Calu3 (cell line): ENCODE data around the gene KDM4B. TPM values are rescaled to one million over a fixed set of nuclear protein-coding genes. Genes with fewer than 3 reads are reported as not detected.

ENCODE experiments used
- BruUV-seq: library from RNA; stranded (reverse); fragments of 400-500 nt; replicated peaks from 2 replicates; lab custom pipeline; 2021; lab: Mats Ljungman, UMichigan
- CTCF ChIA-PET: fragments of 300-600 bp; sonication (Branson Sonifier 250); formaldehyde crosslinking; loops from one replicate; lab custom pipeline; 2022; ENCODE audit warnings: antibody characterized with exemption; lab: Charles Lee
- DNase-seq: peaks from one replicate; pipeline ENCODE4 v3.0.0; 2022
- H3K27ac Mint-ChIP-seq: one replicate; pipeline ENCODE4 v1.8.0; 2022; ENCODE audit warnings: mixed read lengths; ENCODE audit not compliant: unreplicated experiment
- H3K27me3 Mint-ChIP-seq: one replicate; pipeline ENCODE4 v1.8.0; 2022; ENCODE audit warnings: mixed read lengths; ENCODE audit not compliant: unreplicated experiment
- H3K36me3 Mint-ChIP-seq: one replicate; pipeline ENCODE4 v1.8.0; 2022; ENCODE audit warnings: mild to moderate bottlenecking, moderate library complexity, mixed read lengths; ENCODE audit not compliant: insufficient read depth, unreplicated experiment
- H3K4me1 Mint-ChIP-seq: one replicate; pipeline ENCODE4 v1.8.0; 2022; ENCODE audit warnings: mild to moderate bottlenecking, low read depth, mixed read lengths; ENCODE audit not compliant: unreplicated experiment
- H3K4me3 Mint-ChIP-seq: one replicate; pipeline ENCODE4 v1.8.0; 2022; ENCODE audit warnings: mild to moderate bottlenecking, low read depth, moderate library complexity, mixed read lengths; ENCODE audit not compliant: unreplicated experiment
- H3K9me3 Mint-ChIP-seq: one replicate; pipeline ENCODE4 v1.8.0; 2022; ENCODE audit warnings: low read depth, mixed read lengths; ENCODE audit not compliant: unreplicated experiment
- CTCF ChIP-seq: fragments of 200-600 bp; IDR thresholded peaks from one replicate; pipeline ENCODE4 v1.8.0; 2022; ENCODE audit warnings: antibody characterized with exemption; ENCODE audit not compliant: unreplicated experiment
- intact Hi-C: fragments of 100-400 bp; cut with micrococcal nuclease; formaldehyde crosslinking; loops from one replicate; pipeline ENCODE4 v1.10.0; 2022; ENCODE audit not compliant: unreplicated experiment
- total RNA-seq: library from RNA; stranded (reverse); gene quantifications from 2 replicates; pipeline ENCODE4 v1.2.3, GENCODE V29; 2022

Gene KDM4B
- total RNA-seq, 1 experiment from 2014 or later, result 13.9 TPM

DNA sequence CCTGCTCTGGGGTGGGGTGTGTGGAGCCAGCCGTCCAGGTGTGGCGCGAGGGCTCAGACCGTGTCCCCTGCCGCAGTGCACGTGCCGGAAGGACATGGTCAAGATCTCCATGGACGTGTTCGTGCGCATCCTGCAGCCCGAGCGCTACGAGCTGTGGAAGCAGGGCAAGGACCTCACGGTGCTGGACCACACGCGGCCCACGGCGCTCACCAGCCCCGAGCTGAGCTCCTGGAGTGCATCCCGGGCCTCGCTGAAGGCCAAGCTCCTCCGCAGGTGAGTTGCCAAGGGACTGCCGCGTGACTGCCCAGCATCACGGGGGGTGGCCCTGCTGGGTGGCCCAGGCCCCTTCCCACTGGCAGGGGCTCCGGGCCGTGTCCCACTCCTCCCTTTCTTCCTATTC is 141.6 kb downstream of the KDM4B start:
- intact Hi-C loops, result no loop called here
- no peak overlapping the region for H3K4me3 Mint-ChIP-seq
- CTCF ChIA-PET, result no interaction called here
- peaks cover 1% of the 10 kb centered on the region for H3K9me3 Mint-ChIP-seq
- no TSS peak for BruUV-seq
- DNase-seq, result no peak
- H3K27ac Mint-ChIP-seq, result no peak overlapping the region
- TF ChIP-seq CTCF, result no peak
- H3K36me3 Mint-ChIP-seq, result no peaks in the 10 kb centered on the region
- no peaks in the 10 kb centered on the region for H3K27me3 Mint-ChIP-seq
- H3K4me1 Mint-ChIP-seq, result no peaks in the 10 kb centered on the region

GRCh38 chr19:5111051-5111450 is 142.1 kb downstream of the KDM4B start:
- intact Hi-C loops, result no loop called here

DNA sequence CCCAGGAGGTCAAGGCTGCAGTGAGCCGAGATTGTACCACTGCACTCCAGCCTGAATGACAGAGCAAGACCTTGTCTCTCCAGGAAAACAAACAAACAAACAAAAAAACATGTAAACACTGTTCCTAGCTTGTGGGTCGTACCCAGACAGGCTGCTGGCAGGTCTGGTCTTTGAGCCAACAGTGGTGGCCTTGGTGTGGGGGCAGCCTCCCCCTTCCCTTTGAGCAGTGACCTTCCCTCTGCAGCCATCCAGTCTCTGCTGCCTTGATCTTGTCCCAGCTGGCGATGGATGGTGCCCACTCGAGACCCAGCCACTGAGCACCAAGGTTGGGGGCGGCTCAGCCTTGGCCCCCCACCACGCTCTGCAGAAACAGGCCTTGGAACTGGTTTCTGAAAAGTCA is 143.3 kb downstream of the KDM4B start:
- intact Hi-C loops, result no loop called here
- H3K9me3 Mint-ChIP-seq, result peaks cover 3% of the 10 kb centered on the region
- no TSS peak for BruUV-seq
- TF ChIP-seq CTCF, result no peak
- H3K4me1 Mint-ChIP-seq, result no peaks in the 10 kb centered on the region
- H3K27me3 Mint-ChIP-seq, result no peaks in the 10 kb centered on the region
- no peak overlapping the region for H3K27ac Mint-ChIP-seq
- no peak overlapping the region for H3K4me3 Mint-ChIP-seq
- CTCF ChIA-PET, result no interaction called here
- H3K36me3 Mint-ChIP-seq, result no peaks in the 10 kb centered on the region
- DNase-seq, result no peak

More at GRCh38 chr19:5111051-5111450, 142.1 kb downstream of the KDM4B start:
- Mint-ChIP-seq H3K4me3 (no peak overlapping the region), H3K27ac (no peak overlapping the region), H3K9me3 (peaks cover 3% of the 10 kb centered on the region), H3K27me3 (no peaks in the 10 kb centered on the region), H3K36me3 (no peaks in the 10 kb centered on the region), H3K4me1 (no peaks in the 10 kb centered on the region)
- no TSS peak for BruUV-seq
- no peak for DNase-seq
- no peak for TF ChIP-seq CTCF
- CTCF ChIA-PET, result no interaction called here

DNA sequence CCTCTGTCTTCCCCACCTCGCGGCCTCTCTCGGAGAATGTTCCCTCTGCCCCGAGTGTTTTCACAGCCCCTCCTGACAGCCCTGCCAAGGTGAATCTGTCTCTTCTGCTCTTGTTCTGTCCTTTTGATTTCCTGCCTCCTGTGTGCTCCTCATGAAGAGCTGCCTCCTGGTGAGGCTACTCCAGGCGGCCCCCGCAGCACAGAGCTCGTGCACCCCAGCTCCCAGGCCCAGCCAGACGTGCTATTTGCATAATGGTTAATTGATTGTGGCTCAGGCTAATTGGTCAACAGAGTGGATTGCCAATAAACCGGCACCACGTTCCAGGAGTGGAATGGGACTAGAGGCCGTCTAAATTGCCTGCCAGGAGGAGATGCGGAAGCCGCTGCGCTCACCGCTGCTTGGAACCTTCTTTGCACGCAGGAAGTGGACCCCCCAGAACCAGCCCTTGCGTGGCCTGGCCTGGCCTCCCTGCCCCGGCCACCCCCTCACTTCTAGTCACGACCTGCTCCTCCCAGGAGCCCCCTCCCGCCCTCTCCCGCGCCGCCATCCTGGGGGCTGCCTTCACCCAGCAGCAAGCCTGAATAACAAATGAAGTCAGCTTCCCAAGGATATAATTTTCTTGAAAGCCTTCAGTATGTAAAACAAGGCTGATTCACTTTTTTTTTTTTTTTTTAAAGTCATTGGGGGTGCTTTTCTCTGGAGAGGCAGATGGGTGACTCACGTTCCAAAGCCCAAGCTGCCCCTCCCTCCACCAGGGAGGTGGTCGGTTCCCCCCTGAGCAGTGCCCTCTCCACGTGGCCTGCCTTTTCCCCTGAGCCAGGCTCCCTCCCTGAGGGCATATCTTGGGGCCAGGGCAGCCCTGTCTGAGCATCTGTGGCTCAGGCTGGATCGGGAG is 144.0 kb downstream of the KDM4B start:
- Mint-ChIP-seq H3K27ac (no peak overlapping the region), H3K4me1 (no peaks in the 10 kb centered on the region), H3K36me3 (no peaks in the 10 kb centered on the region), H3K27me3 (no peaks in the 10 kb centered on the region), H3K9me3 (peaks cover 3% of the 10 kb centered on the region), H3K4me3 (no peak overlapping the region)
- no TSS peak for BruUV-seq
- TF ChIP-seq CTCF, result no peak
- CTCF ChIA-PET, result no interaction called here
- no peak for DNase-seq
- intact Hi-C loops, result no loop called here
